Measurements from ENCODE around the gene NCAM2.
"Not testable (repeated sequence)": the region's sequence is repeated elsewhere in the genome, so short reads cannot be mapped to it uniquely, and the experiment has no call there.

The NCAM2 gene

DNA sequence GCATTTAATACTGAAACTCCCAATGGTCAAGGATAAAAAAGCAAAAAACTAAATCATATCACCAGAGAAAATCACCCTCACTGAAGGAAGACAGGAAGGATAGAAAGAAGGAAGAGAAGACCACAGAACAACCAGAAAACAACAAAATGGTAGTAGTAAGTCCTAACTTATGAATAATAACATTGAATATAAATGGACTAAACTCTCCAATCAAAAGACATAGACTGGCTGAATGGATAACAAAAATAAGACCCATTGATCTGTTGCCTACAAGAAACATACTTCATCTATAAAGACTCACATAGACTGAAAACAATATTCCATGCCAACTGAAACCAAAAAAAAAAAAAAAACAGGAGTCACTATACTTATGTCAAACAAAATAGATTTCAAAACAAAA lies 347.7 kb downstream of the NCAM2 start:
- DNase-seq, result no peak

- DNase-seq, result no peak
Measured at GRCh38 chr21:21366277-21366676, 368.1 kb downstream of the NCAM2 start.

GRCh38 chr21:21367583-21367982 lies 369.4 kb downstream of the NCAM2 start:
- no peak for DNase-seq

GRCh38 chr21:21373969-21374368 lies 375.8 kb downstream of the NCAM2 start:
- no peak for DNase-seq

- no peak for DNase-seq
Measured at GRCh38 chr21:21383126-21383525, 384.9 kb downstream of the NCAM2 start.

GRCh38 chr21:21384977-21385376 lies 386.8 kb downstream of the NCAM2 start:
- no peak for DNase-seq

- DNase-seq, result no peak
Measured at GRCh38 chr21:21385404-21385803, 387.2 kb downstream of the NCAM2 start.

DNA sequence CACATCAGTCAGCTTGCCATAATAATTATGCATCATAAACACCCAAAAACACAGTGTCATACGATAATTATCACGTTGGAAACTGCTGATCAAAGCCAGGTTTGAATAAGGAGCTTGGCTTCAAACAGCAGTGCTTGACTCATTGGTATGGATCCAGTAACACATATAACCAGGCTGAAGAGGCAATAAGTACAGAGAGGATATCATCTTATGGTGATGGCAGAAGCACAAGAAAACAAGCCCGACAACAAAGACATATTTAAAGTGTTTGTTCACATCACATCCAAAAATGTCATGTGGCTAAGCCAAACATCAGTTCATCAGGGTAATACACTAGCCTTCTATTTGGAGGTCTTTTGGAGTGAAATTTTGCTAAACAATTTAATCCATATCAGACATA lies 389.7 kb downstream of the NCAM2 start:
- no peak for DNase-seq

GRCh38 chr21:21394064-21394463 lies 395.9 kb downstream of the NCAM2 start:
- no peak for DNase-seq

DNA sequence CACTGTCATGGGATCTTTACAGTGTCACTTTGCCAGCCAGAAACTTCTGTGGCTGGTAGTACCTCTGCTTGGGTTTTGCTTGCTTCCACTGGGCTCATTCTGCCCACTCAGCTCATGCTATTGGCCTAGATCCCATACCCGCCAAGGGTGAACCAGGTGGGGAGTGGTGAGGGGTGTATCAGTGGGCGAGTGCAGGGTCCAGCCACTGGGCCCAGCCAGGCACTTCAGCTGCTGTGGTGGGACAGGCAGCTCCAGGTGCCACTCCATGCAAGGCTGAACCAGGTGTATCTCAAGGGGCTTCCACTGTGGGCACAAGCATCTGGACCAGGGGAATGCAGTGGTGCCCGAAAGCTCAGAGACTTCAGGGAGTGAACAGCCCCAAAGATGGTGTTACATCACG lies 398.2 kb downstream of the NCAM2 start:
- DNase-seq, result no peak

DNA sequence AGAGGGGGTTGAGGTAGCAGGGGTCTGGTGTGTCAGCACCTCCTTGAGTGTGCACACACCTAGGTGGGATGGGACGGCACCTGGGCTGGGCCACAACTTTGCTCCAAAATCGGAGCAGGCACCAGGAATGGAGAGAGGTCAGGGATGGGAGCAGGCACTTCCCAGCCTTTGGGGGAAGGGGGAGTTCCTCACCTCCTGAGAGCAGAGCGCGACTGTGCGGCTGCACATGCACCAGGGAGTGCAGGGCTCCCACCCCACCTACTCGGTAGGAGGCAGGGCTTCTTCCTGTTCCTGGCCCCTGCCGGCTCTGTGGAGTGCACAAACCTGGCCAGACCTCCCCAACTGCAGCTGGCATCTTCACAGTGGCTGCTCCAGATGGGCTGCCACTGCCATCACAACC lies 399.3 kb downstream of the NCAM2 start:
- no peak for DNase-seq

GRCh38 chr21:21401444-21401843 lies 403.2 kb downstream of the NCAM2 start:
- DNase-seq, result no peak

GRCh38 chr21:21402187-21402586 lies 404.0 kb downstream of the NCAM2 start:
- DNase-seq, result not testable (repeated sequence)

GRCh38 chr21:21404261-21404660 lies 406.1 kb downstream of the NCAM2 start:
- not testable (repeated sequence) for DNase-seq

GRCh38 chr21:21406921-21407320 lies 408.7 kb downstream of the NCAM2 start:
- no peak for DNase-seq

DNA sequence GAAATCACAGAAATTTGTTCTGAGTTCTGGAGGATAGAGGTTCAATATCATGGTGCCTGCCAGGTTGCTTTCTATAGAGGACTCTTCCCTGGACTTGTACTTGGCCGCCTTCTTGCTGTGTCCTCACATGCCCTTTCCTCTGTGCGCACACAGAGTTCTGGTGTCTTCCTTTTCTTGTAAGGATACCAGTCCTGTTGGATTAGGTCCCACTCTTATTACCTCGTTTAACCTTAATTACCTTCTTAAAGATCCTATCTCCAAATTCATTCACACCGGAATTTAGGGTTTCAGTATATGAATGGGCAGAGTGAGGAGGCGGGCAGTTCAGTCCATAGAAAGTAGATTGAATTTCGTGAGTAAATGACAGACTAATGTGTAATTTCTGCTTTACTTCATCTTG lies 413.9 kb downstream of the NCAM2 start:
- DNase-seq, result no peak

- no peak for DNase-seq
Measured at GRCh38 chr21:21415741-21416140, 417.5 kb downstream of the NCAM2 start.

GRCh38 chr21:21434944-21435343 lies 436.7 kb downstream of the NCAM2 start:
- no peak for DNase-seq

DNA sequence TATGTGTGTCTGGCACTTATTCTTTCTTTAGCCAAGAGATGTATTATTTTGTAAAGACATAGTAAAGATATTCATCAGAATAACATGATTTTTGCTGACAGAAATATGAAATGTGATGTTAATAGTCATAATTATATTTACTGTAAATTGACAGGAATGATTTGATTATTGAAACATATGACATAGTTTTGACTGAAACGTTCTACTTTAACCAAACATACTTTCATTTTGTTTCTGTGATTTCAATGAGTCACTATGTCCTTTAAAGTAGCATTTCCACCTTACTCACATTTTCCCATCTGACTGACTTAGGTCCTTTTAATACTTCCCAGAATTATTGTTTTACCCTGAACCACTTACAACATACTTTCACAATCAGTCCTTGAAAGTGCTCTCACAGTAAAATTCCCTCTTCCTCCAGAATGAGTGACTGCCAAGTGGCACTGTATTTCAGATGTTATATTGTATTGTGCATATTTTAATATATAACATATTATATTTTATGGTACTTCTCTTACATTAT lies 437.9 kb downstream of the NCAM2 start:
- no peak for DNase-seq

GRCh38 chr21:21439761-21440160 lies 441.6 kb downstream of the NCAM2 start:
- no peak for DNase-seq

DNA sequence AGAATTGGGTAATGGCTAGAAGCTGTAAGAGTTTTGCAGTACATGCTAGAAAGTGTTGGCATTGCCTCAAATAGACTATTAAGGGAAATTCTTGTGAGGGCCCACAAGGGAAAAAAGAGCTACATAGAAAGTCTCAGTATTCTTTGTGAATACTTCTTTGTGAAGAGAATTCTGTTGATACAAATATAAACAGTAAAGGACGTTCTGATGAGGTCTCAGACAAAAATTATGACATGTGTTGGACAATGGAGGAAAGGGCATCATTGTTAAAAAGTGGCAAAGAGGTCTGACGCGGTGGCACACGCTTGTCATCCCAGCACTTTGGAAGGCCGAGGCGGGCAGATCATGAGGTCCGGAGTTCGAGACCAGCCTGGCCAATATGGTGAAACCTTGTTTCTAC lies 458.9 kb downstream of the NCAM2 start:
- no peak for DNase-seq

GRCh38 chr21:21458124-21458631 lies 460.0 kb downstream of the NCAM2 start:
- no peak for DNase-seq

GRCh38 chr21:21460979-21461378 lies 462.8 kb downstream of the NCAM2 start:
- DNase-seq, result no peak

DNA sequence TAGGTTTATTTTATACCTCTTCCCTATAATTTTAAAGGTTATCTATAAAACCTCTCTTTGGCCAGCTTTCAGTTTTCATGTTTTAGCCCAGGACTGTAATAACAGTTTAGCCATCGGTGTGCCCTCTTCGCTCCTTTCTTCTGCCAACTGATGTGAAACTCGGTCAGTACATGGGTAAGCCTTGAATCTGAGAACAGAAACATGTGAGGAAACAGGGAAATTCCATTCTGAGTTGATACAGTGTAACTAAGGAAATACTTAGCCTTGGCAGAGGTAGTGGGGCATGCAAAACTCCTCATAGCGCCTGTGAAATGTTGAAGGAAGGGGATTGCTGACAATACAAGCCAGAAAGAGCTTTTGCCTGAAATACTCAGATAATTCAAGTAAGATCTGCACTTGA lies 465.2 kb downstream of the NCAM2 start:
- no peak for DNase-seq

DNA sequence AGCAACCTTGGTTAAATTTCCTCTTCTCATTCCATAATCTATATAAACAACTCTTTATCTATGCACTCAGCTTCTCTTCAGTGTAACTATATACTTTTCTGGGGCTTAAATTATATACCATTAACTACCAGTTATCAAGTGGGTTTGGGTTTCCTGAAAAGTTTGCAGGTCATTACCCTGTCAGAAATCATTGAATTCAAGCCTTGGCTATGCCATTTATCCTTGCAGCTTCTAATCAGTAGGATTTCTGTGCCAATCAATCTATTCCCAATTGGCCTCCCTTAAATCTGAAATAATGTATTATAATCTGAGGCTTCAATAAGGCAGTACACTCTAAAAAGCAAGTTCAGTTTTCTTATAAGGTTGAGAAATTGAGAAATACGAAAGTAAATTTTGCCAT lies 466.5 kb downstream of the NCAM2 start:
- DNase-seq, result no peak

DNA sequence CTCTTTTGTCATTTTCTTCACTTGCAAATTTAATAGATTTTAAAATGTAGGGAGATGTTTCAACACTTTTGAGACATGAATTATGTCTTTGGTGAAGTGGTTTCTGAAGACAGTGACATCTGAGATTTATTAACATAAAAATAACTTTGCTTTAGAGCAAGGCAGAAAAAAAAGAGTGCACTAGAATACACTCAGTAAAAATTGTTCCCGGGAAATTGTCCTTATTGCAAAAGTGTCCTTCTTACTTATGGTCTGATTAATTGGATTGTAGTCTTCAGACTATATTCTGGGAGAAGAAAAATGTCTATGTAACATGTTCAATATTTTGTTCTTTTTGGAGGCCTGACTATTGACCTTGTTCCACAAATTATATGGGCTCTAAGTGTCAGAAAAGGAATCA lies 468.5 kb downstream of the NCAM2 start:
- DNase-seq, result no peak

Data from NCI-H2029 treated with DMSO at 0.1 percent for 48 hours (cell line).